HepG2 (cell line): ENCODE measurements around the gene STYXL2.

Experiments used
- ESRRA ChIP-seq: sonication (generic); formaldehyde crosslinking; IDR thresholded peaks from 2 replicates; pipeline ENCODE4 v1.5.1; 2020; ENCODE audit warnings: mild to moderate bottlenecking, low read depth, missing genetic modification reagents
- HCFC1 ChIP-seq: fragments of 150-350 bp; IDR thresholded peaks from 2 replicates; pipeline ENCODE4 v1.6.1; 2014; ENCODE audit warnings: low read depth, low read length
- KLF12 ChIP-seq: sonication (generic); formaldehyde crosslinking; IDR thresholded peaks from 2 replicates; pipeline ENCODE4 v1.4.0; 2020; ENCODE audit warnings: missing genetic modification reagents, borderline replicate concordance
- TF ChIP-seq, protein P1 (sequence below): sonication (generic); formaldehyde crosslinking; IDR thresholded peaks from 2 replicates; pipeline ENCODE4 v1.5.0; 2020; ENCODE audit warnings: mild to moderate bottlenecking, missing genetic modification reagents, moderate library complexity

DNA sequence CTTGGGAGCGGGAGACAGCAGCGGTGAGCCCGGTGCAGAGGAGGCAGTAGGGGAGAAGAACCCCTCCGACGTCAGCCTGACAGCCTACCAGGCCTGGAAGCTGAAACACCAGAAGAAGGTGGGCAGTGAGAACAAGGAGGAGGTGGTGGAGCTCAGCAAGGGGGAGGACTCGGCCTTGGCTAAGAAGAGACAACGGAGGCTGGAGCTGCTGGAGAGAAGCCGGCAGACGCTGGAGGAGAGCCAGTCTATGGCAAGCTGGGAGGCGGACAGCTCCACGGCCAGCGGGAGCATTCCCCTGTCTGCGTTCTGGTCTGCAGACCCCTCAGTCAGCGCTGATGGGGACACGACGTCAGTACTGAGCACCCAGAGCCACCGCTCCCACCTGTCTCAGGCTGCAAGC is 32.9 kb downstream of the STYXL2 start:
- TF ChIP-seq HCFC1 (no peak), ESRRA (CRISPR knock-in tag) (no peak), KLF12 (no peak)
- TF ChIP-seq, protein P1, sequence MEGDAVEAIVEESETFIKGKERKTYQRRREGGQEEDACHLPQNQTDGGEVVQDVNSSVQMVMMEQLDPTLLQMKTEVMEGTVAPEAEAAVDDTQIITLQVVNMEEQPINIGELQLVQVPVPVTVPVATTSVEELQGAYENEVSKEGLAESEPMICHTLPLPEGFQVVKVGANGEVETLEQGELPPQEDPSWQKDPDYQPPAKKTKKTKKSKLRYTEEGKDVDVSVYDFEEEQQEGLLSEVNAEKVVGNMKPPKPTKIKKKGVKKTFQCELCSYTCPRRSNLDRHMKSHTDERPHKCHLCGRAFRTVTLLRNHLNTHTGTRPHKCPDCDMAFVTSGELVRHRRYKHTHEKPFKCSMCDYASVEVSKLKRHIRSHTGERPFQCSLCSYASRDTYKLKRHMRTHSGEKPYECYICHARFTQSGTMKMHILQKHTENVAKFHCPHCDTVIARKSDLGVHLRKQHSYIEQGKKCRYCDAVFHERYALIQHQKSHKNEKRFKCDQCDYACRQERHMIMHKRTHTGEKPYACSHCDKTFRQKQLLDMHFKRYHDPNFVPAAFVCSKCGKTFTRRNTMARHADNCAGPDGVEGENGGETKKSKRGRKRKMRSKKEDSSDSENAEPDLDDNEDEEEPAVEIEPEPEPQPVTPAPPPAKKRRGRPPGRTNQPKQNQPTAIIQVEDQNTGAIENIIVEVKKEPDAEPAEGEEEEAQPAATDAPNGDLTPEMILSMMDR (CRISPR knock-in tag), result no peak
